GM19324 (cell line): Measurements from ENCODE around the gene PFDN6.
A peak's percentile ranks its signal among the peaks of the same experiment; 100 is the strongest.
"Not testable (repeated sequence)": the region's sequence is repeated elsewhere in the genome, so short reads cannot be mapped to it uniquely, and the experiment has no call there.

Experiments used
- ATAC-seq: cut with Tn5 transposase; IDR thresholded peaks from one replicate; pipeline ENCODE4 v1.9.1; 2021; ENCODE audit warnings: mild to moderate bottlenecking, moderate library complexity; ENCODE audit not compliant: unreplicated experiment, low FRiP score

PFDN6 gene

DNA sequence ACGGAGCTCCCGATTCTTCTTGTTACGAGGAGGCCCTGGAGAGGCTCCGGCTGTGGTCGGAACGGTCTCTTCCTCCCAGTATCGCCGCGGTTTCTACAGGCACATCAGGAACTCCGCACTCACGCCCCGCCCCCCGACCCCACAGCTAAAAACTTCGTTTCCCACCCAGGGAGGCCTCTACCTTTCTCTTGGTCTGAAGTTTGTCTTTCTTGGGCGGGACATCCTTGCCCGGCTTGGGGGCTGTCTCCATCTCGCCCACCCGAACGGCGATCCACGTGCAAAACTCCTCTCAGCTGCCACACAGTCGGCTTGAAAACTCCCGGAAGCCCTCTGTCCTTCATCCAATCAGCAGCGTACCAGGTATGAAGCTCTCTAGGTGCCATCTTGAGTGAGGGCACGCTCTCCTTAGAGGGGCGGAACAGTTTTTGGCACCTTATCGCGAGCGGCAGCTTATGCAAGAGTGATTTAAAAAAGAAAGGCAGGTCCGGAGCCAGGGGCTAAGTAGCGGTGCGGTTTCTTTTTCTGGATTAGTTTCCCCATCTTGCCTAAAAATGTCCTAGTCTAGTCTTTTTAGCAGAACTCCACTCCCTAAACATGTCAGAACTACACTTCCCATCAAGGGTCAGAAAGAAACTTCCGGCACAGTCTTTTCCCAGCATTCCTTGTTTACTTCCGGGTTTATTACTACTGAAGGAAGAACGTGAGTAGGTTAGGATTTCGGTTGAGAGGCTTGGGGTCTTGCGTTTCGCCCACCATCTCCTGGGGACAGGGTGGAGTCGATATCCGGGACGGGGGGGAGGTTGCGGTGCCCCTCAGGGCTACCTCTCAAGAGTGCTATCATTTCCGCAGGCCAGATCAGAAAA lies at the start of gene PFDN6, which contains the start of gene WDR46:
PFDN6 (plus strand) TSS at position 681 of the 863 bp plus-strand sequence. CDS start 256 bp downstream, outside the sequence.
WDR46 (minus strand) TSS at position 319 of the 863 bp plus-strand sequence; CDS start at position 250, 69 bp downstream.
- ATAC-seq: peak; percentile 78

GRCh38 chr6:33241968-33242367 lies 47.4 kb upstream of the PFDN6 start:
- no peak for ATAC-seq

- ATAC-seq: no peak
Observed at GRCh38 chr6:33243476-33243875, 45.9 kb upstream of the PFDN6 start.

GRCh38 chr6:33247977-33248642 lies 41.3 kb upstream of the PFDN6 start:
- ATAC-seq: peak; percentile 27

GRCh38 chr6:33248643-33248931 lies 40.8 kb upstream of the PFDN6 start:
- ATAC-seq: peak; percentile 12

- ATAC-seq: peak; percentile 90
Observed at GRCh38 chr6:33248932-33249731, 40.3 kb upstream of the PFDN6 start.

GRCh38 chr6:33249732-33250630 lies 39.4 kb upstream of the PFDN6 start:
- no peak for ATAC-seq

DNA sequence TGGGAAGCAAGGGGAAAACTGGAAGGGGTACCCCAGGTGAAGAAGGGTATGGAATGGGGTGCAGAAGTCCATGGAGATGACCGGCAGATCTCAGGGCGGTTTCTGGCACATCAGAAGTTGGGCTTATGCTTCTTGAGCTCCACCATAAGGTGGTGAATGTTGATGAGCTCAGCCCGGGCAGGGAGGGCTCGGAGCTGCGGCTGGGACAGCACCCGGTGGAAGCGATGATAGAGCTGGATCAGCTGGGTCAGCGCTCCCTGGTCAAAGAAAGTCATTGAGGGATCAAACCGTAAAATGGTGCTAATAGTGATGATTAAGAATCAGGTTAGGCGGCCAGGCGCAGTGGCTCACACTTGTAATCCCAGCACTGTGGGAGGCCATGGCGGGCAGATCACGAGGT lies 38.7 kb upstream of the PFDN6 start:
- no peak for ATAC-seq

GRCh38 chr6:33251395-33252012 lies 37.9 kb upstream of the PFDN6 start:
- ATAC-seq: no peak

- no peak for ATAC-seq
Observed at GRCh38 chr6:33252759-33253158, 36.6 kb upstream of the PFDN6 start.

DNA sequence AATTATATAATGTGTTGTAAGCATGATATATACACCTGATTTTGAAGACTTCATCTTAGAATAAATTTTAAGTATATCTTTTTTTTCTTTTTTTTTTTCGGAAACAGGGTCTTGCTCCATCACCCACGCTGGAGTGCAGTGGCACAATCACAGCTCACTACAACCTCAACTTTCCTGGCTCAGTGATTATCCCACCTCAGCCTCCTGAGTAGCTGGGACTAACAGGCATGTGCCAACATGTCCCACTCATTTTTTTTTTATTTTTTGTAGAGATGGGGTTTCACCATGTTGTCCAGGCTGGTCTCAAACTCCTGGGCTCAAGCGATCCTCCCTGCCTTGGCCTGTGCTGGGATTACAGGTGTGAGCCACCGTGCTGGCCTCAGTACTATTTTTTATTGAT lies 34.8 kb upstream of the PFDN6 start:
- no peak for ATAC-seq

- no peak for ATAC-seq
Observed at GRCh38 chr6:33259032-33259431, 30.4 kb upstream of the PFDN6 start.

DNA sequence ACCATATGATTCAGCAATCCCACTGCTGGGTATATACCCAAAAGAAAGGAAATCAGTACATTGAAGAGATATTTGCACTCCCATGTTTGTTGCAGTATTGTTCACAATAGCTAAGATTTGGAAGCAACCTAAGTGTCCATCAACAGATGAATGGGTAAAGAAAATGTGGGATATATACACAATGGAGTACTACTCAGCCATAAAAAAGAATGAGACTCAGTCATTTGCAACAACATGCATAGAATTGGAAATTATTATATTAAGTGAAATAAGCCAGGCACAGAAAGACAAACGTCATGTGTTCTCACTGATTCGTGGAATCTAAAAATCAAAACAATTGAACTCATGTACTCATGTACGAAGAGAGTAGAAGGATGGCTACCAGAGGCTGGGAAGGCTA lies 26.9 kb upstream of the PFDN6 start:
- ATAC-seq: not testable (repeated sequence)

DNA sequence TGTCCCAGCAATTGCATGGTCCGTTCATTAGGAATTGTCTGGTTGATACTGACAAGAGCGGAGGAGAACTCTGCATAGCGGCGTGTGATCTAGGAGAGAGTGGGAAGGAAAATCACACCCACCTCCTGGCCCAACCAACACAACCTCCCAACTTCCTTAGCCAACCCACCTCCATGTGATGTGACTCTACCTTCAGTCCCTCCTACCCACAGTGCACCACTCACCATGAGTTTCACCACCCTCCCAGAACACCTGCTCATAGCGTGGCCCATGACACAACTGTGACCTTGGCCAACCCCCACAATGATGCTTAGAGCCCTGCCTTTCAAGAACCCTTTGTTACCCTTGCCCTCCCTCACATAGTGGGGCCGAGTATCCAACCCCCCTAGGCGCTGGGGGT lies 25.4 kb upstream of the PFDN6 start:
- ATAC-seq: no peak

DNA sequence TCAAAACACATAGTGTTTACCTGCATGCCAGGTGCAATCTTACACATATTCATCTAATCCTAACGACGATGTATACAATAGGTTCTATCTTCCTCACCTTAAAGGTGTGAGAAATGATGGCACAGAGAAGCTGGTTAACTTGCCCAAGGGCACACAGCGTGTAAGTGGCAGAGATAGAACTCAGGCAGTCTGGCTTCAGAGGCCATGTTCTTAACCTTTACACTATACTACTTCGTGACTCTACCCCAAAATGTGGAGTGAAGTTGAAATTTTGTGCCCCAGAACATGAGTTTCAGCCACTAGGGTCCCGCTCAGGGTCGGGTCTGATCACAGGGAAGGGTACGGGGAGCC lies 18.3 kb upstream of the PFDN6 start:
- no peak for ATAC-seq

GRCh38 chr6:33271468-33272274 lies 17.7 kb upstream of the PFDN6 start, which contains the start of the genes RPS18 and VPS52:
Gene RPS18 (plus strand): TSS chr6:33272075. CDS start chr6:33272120, 45 bp downstream.
Gene VPS52 (minus strand): TSS chr6:33271876. CDS start chr6:33271675, 201 bp downstream.
- ATAC-seq: peak; percentile 85

- no peak for ATAC-seq
Observed at GRCh38 chr6:33272275-33273128, 16.9 kb upstream of the PFDN6 start.
